Upper lobe of right lung (tissue), 1 donor: ENCODE measurements around the gene OR10K1. TPM values are rescaled to one million over a fixed set of nuclear protein-coding genes. Genes with fewer than 3 reads are reported as not detected.
"Not testable (repeated sequence)": the region's sequence is repeated elsewhere in the genome, so short reads cannot be mapped to it uniquely, and the experiment has no call there.

ENCODE experiments used
- ATAC-seq: fragments of 200-7000 bp; cut with Tn5 transposase; one replicate; pipeline ENCODE4 v1.9.1; 2020; ENCODE audit warnings: mild to moderate bottlenecking, moderate library complexity
- DNase-seq: peaks from one replicate; pipeline ENCODE4 v3.0.0-alpha.2; 2020
- H3K27ac ChIP-seq: fragments of 200-600 bp; one replicate; pipeline ENCODE4 v1.8.0; 2022
- H3K27me3 ChIP-seq: fragments of 200-600 bp; one replicate; pipeline ENCODE4 v1.8.0; 2022; ENCODE audit warnings: mild to moderate bottlenecking
- H3K36me3 ChIP-seq: fragments of 200-600 bp; one replicate; pipeline ENCODE4 v1.8.0; 2022
- H3K4me1 ChIP-seq: fragments of 200-600 bp; one replicate; pipeline ENCODE4 v1.8.0; 2022
- H3K4me3 ChIP-seq: fragments of 200-600 bp; one replicate; pipeline ENCODE4 v1.8.0; 2022; ENCODE audit warnings: mild to moderate bottlenecking
- H3K9me3 ChIP-seq: fragments of 200-600 bp; one replicate; pipeline ENCODE4 v1.8.0; 2022
- intact Hi-C: fragments of 100-400 bp; cut with DNase I; formaldehyde crosslinking; loops from one replicate; pipeline ENCODE4 v1.11.0; 2022
- long read RNA-seq: library from polyadenylated mRNA; unstranded; transcript quantifications from one replicate; pipeline ENCODE4 v2.0.0, GENCODE V29; 2021
- total RNA-seq: library from RNA; stranded (reverse); fragmentation: NEBNext Ultra II Directional; extraction: Animal tissue kit (Norgen Biotek cat#: 25700); gene quantifications from one replicate; pipeline ENCODE4 v1.2.1, GENCODE V29; 2021
- TF ChIP-seq, protein P1 (sequence below): fragments of 200-600 bp; IDR thresholded peaks from one replicate; pipeline ENCODE4 v1.8.0; 2022; ENCODE audit warnings: antibody characterized with exemption
- donor health status: DM: no; HTN: yes; CAD: no; lungs with severe emphysema.

OR10K1 gene
- total RNA-seq, result not detected
- long read RNA-seq, result 0 reads

DNA sequence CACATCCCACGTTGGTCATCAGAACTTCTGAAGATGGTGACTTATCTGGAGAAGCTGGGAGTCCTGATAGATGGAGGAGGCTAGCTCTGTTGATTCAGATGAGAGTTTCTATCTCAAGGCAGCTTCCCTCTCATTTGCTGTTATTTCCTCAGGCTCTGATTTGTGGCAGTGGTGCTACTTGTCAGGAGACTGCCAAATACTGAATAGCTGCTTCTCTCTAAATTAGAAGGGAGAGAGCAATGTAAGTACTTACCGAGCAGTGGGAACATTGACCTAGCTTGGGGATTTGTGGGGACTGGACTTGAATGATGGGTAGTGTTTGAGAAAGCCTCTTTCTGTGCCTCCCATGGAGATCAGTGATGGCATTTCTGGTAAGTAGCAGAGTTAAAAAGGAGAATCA is at the start of gene OR10K1:
OR10K1 (plus strand) TSS at position 301 of the 400 bp plus-strand sequence. CDS start 3,728 bp downstream, outside the sequence.
- Histone ChIP-seq H3K27me3 (no peaks in the 10 kb centered on the region), H3K9me3 (no peaks in the 10 kb centered on the region), H3K36me3 (no peaks in the 10 kb centered on the region), H3K4me3 (no peak within 1 kb of the TSS), H3K4me1 (no peaks in the 10 kb centered on the region), H3K27ac (no peak within 1 kb of the TSS)
- TF ChIP-seq, protein P1, sequence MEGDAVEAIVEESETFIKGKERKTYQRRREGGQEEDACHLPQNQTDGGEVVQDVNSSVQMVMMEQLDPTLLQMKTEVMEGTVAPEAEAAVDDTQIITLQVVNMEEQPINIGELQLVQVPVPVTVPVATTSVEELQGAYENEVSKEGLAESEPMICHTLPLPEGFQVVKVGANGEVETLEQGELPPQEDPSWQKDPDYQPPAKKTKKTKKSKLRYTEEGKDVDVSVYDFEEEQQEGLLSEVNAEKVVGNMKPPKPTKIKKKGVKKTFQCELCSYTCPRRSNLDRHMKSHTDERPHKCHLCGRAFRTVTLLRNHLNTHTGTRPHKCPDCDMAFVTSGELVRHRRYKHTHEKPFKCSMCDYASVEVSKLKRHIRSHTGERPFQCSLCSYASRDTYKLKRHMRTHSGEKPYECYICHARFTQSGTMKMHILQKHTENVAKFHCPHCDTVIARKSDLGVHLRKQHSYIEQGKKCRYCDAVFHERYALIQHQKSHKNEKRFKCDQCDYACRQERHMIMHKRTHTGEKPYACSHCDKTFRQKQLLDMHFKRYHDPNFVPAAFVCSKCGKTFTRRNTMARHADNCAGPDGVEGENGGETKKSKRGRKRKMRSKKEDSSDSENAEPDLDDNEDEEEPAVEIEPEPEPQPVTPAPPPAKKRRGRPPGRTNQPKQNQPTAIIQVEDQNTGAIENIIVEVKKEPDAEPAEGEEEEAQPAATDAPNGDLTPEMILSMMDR, result no peak
- intact Hi-C loops, result no loop called here
- no peak for ATAC-seq
- DNase-seq, result no peak

DNA sequence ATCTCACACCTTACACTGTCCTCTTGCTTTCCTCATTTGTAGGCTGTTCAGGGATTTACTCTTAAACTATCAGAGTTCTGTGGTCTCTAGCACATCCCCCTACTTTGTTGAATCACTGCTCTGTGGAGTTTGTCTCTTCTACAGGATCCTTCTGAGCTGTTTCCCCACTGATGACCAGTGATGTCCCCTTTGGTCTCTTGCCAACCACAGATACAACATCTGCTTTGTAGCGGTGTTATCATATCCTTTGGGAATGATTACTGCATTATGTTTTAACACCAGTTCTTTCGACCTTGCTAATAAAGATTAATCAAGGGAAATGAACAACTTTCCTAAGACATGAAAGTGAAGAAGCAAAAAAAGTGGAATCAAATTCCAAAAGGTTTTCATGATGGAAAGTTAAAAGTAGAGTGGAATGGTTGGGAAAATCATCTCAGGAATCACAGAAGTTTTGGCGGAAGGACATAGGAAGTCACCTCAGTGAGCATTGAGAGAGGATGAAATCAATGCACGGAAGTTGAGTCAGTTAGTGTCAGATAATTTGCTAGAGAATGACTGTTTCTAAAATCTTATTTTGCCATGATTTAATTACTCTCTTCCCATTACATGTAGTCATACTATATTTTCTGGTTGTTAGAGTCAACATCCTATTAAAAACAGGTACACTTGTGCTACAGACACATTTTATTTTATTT is 46.8 kb upstream of the OR10K1 start:
- Histone ChIP-seq H3K27ac (no peak overlapping the region), H3K36me3 (no peaks in the 10 kb centered on the region), H3K4me1 (no peaks in the 10 kb centered on the region), H3K4me3 (no peak overlapping the region), H3K27me3 (no peaks in the 10 kb centered on the region), H3K9me3 (no peaks in the 10 kb centered on the region)
- no peak for ATAC-seq
- intact Hi-C loops, result no loop called here
- TF ChIP-seq, protein P1, result no peak
- DNase-seq, result no peak

DNA sequence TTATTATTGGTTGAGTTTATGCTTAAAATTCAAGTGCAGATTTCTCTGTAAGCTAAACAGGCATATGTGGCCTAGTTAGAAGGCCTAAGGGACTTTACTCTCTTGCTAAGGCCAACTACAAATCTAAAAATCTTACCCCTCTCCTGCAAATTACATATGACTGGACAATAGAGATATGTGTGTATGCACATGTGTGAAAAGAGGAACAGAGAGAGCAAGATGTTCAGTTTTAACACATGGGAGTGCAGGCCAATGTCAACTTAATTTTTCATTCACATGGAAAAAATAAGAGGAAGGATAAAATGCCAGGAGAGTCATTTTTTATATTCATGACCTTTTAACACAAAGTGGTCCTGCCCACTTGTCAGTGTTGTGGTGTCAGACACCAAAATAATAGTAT is 44.0 kb upstream of the OR10K1 start:
- H3K27me3 ChIP-seq, result no peaks in the 10 kb centered on the region
- H3K27ac ChIP-seq, result no peak overlapping the region
- TF ChIP-seq, protein P1, result no peak
- no peak for DNase-seq
- no peak for ATAC-seq
- H3K36me3 ChIP-seq, result no peaks in the 10 kb centered on the region
- intact Hi-C loops, result no loop called here
- no peak overlapping the region for H3K4me3 ChIP-seq
- no peaks in the 10 kb centered on the region for H3K4me1 ChIP-seq
- H3K9me3 ChIP-seq, result no peaks in the 10 kb centered on the region

GRCh38 chr1:158422212-158422611 is 39.4 kb upstream of the OR10K1 start:
- H3K27me3 ChIP-seq, result no peaks in the 10 kb centered on the region
- ATAC-seq (no peak), DNase-seq (no peak)
- no peaks in the 10 kb centered on the region for H3K4me1 ChIP-seq
- no peak overlapping the region for H3K27ac ChIP-seq
- no peaks in the 10 kb centered on the region for H3K36me3 ChIP-seq
- intact Hi-C loops, result no loop called here
- no peaks in the 10 kb centered on the region for H3K9me3 ChIP-seq
- TF ChIP-seq, protein P1, result no peak
- H3K4me3 ChIP-seq, result no peak overlapping the region

GRCh38 chr1:158425027-158425426 is 36.6 kb upstream of the OR10K1 start:
- no peaks in the 10 kb centered on the region for H3K4me1 ChIP-seq
- H3K36me3 ChIP-seq, result no peaks in the 10 kb centered on the region
- intact Hi-C loops, result no loop called here
- no peak overlapping the region for H3K27ac ChIP-seq
- no peaks in the 10 kb centered on the region for H3K27me3 ChIP-seq
- TF ChIP-seq, protein P1, result no peak
- DNase-seq (no peak), ATAC-seq (no peak)
- H3K4me3 ChIP-seq, result no peak overlapping the region
- no peaks in the 10 kb centered on the region for H3K9me3 ChIP-seq

- DNase-seq (no peak), ATAC-seq (no peak)
- TF ChIP-seq, protein P1, result no peak
- intact Hi-C loops, result no loop called here
- Histone ChIP-seq H3K4me3 (no peak within 1 kb of the TSS), H3K4me1 (no peaks in the 10 kb centered on the region), H3K36me3 (no peaks in the 10 kb centered on the region), H3K27me3 (no peaks in the 10 kb centered on the region), H3K9me3 (no peaks in the 10 kb centered on the region), H3K27ac (no peak within 1 kb of the TSS)
Observed at GRCh38 chr1:158426137-158426536, 35.5 kb upstream of the OR10K1 start, which contains the start of gene OR10K2. Gene OR10K2, minus strand, starts transcription at chr1:158426237. Its CDS starts 5,371 bp downstream, at chr1:158420866.

DNA sequence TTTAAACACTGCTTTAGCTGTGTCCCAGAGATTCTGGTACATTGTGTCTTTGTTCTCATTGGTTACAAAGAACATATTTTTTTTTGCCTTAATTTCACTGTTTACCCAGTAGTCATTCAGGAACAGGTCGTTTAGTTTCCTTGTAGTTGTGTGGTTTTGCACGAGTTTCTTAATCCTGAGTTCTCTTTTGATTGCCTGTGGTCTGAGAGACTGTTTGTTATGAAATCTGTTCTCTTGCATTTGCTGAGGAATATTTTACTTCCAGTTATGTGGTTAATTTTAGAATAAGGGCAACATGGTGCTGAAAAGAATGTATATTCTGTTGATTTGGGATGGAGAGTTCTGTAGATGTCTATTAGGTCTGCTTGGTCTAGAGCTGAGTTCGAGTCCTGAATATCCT is 31.5 kb upstream of the OR10K1 start:
- ATAC-seq, H3K27me3 ChIP-seq, H3K4me1 ChIP-seq, H3K36me3 ChIP-seq, H3K9me3 ChIP-seq, DNase-seq, intact Hi-C loops, H3K4me3 ChIP-seq, H3K27ac ChIP-seq: not testable (repeated sequence)
